Upper lobe of left lung (tissue), 6 donors: Measurements from ENCODE around the gene HHAT. TPM values are rescaled to one million over a fixed set of nuclear protein-coding genes. Genes with fewer than 3 reads are reported as not detected.
A peak's percentile ranks its signal among the peaks of the same experiment; 100 is the strongest.

Experiments
- ATAC-seq, 2 donors: fragments of 200-7000 bp; cut with Tn5 transposase; one replicate each; pipeline ENCODE4 v1.9.1; 2022; ENCODE audit warnings: mild to moderate bottlenecking in 2 of 2, moderate library complexity in 2 of 2; ENCODE audit not compliant: low FRiP score in 2 of 2
- DNase-seq, 2 donors: peaks; one replicate each; pipeline ENCODE4 v3.0.0-alpha.2; 2019 to 2020
- H3K27ac ChIP-seq, 4 donors: fragments of 200-600 bp; sonication (generic); one replicate each; pipeline ENCODE4 v1.5.1; 2016 to 2019
- H3K27me3 ChIP-seq, 4 donors: fragments of 200-600 bp; sonication (generic); one replicate each; pipeline ENCODE4 v1.5.1; 2017 to 2019
- H3K36me3 ChIP-seq, 4 donors: fragments of 200-600 bp; sonication (generic); one replicate each; pipeline ENCODE4 v1.5.1; 2016 to 2019
- H3K4me1 ChIP-seq, 4 donors: fragments of 200-600 bp; sonication (generic); one replicate each; pipeline ENCODE4 v1.5.1; 2018 to 2019
- H3K4me3 ChIP-seq, 4 donors: fragments of 200-600 bp; sonication (generic); one replicate each; pipeline ENCODE4 v1.5.1; 2017 to 2019; ENCODE audit warnings: mild to moderate bottlenecking in 2 of 4, moderate library complexity in 1 of 4
- H3K9me3 ChIP-seq, 4 donors: fragments of 200-600 bp; sonication (generic); one replicate each; pipeline ENCODE4 v1.5.1; 2018 to 2019
- EP300 ChIP-seq, 4 donors: sonication (generic); formaldehyde crosslinking; IDR thresholded peaks; one replicate each; pipeline ENCODE4 v1.5.1; 2017; ENCODE audit warnings: antibody characterized with exemption in 4 of 4, control low read depth in 2 of 4
- POLR2A ChIP-seq, 4 donors: fragments of 450-650 bp; IDR thresholded peaks; one replicate each; pipeline ENCODE4 v1.5.1; 2016 to 2017; ENCODE audit warnings: antibody characterized with exemption in 4 of 4, mild to moderate bottlenecking in 2 of 4
- POLR2AphosphoS5 ChIP-seq, 2 donors: sonication (generic); formaldehyde crosslinking; IDR thresholded peaks; one replicate each; pipeline ENCODE4 v1.5.1; 2017; ENCODE audit warnings: antibody characterized with exemption in 2 of 2
- WGBS, 2 donors: methylation state at CpG; one replicate each; pipeline ENCODE4 v1.1.5; 2017 to 2018; 5-methylcytosine and 5-hydroxymethylcytosine counted together
- total RNA-seq, 6 donors: library from RNA; depleted of rRNA in 4 of 6; stranded (reverse); fragments of >200 nt in 4 of 6; gene quantifications; one replicate each; pipeline versions ENCODE4 v1.1.0 to v1.2.1, GENCODE V29; 2016 to 2021
- TF ChIP-seq, protein P1 (sequence below), 6 experiments: fragments of 450-650 bp in 4 of 6; fragments of 200-600 bp in 2 of 6; sonication (generic) in 2 of 6; IDR thresholded peaks; one replicate each; pipeline ENCODE4 v1.5.1; 2016 to 2019; ENCODE audit warnings: antibody characterized with exemption in 6 of 6
- donor health status: DM: no; HTN: no; CAD: no; lungs with moderate emphysema.
- donor health status: DM: no; HTN: yes; CAD: no; lungs with severe emphysema.

HHAT gene
- total RNA-seq, 6 donors from 2014 or later: 4.6 to 8.1 (median 5.7) TPM

DNA sequence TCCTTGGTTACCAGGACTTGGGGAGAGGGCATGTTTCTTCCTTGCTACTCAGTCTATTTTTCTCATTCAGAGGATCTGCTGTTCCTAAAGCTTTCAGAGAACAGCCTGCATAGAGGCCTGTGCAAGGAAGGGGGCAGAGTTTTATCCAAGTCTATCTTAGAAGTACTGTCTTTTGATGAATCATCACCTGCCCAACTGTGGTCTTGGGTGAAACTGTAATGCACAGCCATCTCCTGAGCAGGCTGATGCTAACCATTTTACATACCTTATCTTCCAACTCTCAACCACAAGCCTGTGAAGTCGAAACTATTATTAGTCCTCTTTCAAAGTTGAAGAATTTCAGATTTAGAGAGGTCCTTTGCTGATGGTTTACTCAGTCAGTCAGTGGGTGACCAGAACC lies 368.0 kb downstream of the HHAT start:
- 81 to 88% methylated on average over 1 of the region's 1 CpG for WGBS, 2 donors
- Histone ChIP-seq H3K9me3 (no peaks in the 10 kb centered on the region), H3K4me1 (no peaks in the 10 kb centered on the region), H3K27me3 (no peaks in the 10 kb centered on the region), H3K27ac (no peak overlapping the region), H3K36me3 (no peaks in the 10 kb centered on the region), H3K4me3 (no peak overlapping the region)
- TF ChIP-seq, protein P1, sequence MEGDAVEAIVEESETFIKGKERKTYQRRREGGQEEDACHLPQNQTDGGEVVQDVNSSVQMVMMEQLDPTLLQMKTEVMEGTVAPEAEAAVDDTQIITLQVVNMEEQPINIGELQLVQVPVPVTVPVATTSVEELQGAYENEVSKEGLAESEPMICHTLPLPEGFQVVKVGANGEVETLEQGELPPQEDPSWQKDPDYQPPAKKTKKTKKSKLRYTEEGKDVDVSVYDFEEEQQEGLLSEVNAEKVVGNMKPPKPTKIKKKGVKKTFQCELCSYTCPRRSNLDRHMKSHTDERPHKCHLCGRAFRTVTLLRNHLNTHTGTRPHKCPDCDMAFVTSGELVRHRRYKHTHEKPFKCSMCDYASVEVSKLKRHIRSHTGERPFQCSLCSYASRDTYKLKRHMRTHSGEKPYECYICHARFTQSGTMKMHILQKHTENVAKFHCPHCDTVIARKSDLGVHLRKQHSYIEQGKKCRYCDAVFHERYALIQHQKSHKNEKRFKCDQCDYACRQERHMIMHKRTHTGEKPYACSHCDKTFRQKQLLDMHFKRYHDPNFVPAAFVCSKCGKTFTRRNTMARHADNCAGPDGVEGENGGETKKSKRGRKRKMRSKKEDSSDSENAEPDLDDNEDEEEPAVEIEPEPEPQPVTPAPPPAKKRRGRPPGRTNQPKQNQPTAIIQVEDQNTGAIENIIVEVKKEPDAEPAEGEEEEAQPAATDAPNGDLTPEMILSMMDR (IDR thresholded peaks at IDR 0.05): no peak
- TF ChIP-seq POLR2A (IDR thresholded peaks at IDR 0.05): no peak
- TF ChIP-seq EP300 (IDR thresholded peaks at IDR 0.05): no peak
- DNase-seq: no peak
- no peak for ATAC-seq

DNA sequence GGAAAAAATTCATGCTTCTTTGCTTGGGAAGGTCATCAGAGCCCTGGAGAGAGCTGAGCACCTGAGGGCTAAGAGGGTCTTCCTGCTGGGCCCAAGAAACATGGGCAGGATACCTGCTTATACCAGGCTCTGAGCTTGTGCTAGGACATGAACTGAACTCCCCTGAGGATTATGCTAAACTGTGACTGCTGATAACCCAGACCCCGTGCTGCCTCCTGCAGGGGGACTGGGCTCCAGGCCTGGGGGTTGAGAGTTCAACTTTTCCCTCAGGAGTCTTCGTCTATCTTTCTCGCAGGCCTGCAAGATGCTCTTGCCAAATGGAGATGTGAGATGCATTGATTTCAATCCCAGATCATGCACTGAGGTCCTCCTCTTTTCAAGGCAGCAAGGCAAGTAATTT lies 368.5 kb downstream of the HHAT start:
- Histone ChIP-seq H3K36me3 (no peaks in the 10 kb centered on the region), H3K4me3 (no peak overlapping the region), H3K9me3 (no peaks in the 10 kb centered on the region), H3K27ac (no peak overlapping the region), H3K27me3 (no peaks in the 10 kb centered on the region), H3K4me1 (no peaks in the 10 kb centered on the region)
- no peak for TF ChIP-seq POLR2AphosphoS5 (IDR thresholded peaks at IDR 0.05)
- TF ChIP-seq POLR2A (IDR thresholded peaks at IDR 0.05): no peak
- no peak for TF ChIP-seq EP300 (IDR thresholded peaks at IDR 0.05)
- TF ChIP-seq, protein P1 (IDR thresholded peaks at IDR 0.05): no peak
- DNase-seq: no peak
- ATAC-seq: no peak
- 72 to 82% methylated on average over 3 of the region's 3 CpGs for WGBS, 2 donors

DNA sequence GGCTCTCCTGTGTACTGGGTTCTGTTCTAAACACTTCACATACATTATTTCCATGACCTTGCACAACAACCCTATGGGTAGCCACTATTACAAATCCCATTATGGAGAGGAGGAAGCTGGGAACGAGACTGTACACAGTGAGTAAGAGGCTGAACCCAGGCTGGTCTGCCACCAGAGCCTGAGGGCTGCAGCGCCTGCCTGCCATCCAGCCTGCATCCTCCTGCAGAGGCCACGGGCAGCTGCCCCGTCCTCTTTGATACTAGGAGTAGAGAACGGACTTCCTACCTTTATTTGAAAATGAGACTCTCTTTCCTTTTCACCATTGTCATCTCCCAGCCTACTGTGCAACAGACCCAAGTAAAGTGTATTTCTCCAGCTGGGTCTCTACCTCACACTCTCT lies 370.0 kb downstream of the HHAT start:
- Histone ChIP-seq H3K4me1 (no peaks in the 10 kb centered on the region), H3K4me3 (no peak overlapping the region), H3K36me3 (no peaks in the 10 kb centered on the region), H3K27me3 (no peaks in the 10 kb centered on the region), H3K27ac (no peak overlapping the region), H3K9me3 (no peaks in the 10 kb centered on the region)
- DNase-seq (peak in 1 of 2 donors; percentile 58), ATAC-seq (no peak)
- TF ChIP-seq EP300 (IDR thresholded peaks at IDR 0.05) (no peak), POLR2A (IDR thresholded peaks at IDR 0.05) (no peak), POLR2AphosphoS5 (IDR thresholded peaks at IDR 0.05) (no peak)
- TF ChIP-seq, protein P1 (IDR thresholded peaks at IDR 0.05): no peak
- WGBS, 2 donors: 85 to 89% methylated on average over 5 of the region's 5 CpGs

DNA sequence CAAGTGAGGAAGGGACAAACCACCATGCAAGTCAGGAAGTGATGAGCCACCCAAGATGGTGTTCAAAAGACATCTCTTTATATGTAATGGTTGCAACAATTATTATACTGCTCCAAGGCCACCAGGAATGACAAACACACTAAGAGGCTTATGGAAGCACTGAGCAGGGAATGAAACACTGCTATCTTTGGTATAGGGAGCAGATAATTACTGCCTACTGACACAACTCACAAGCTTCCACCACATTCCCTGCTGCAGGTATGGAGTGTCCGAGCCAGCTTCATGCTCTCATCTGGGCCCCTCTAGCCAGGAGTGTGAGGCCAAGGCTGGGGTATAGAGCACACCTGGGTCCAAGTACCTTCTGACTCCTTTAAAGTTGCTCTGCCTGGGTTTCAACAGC lies 371.4 kb downstream of the HHAT start:
- DNase-seq (no peak), ATAC-seq (no peak)
- Histone ChIP-seq H3K36me3 (no peaks in the 10 kb centered on the region), H3K4me1 (no peaks in the 10 kb centered on the region), H3K4me3 (no peak overlapping the region), H3K27ac (no peak overlapping the region), H3K9me3 (no peaks in the 10 kb centered on the region), H3K27me3 (no peaks in the 10 kb centered on the region)
- TF ChIP-seq, protein P1 (IDR thresholded peaks at IDR 0.05): no peak
- TF ChIP-seq POLR2AphosphoS5 (IDR thresholded peaks at IDR 0.05) (no peak), POLR2A (IDR thresholded peaks at IDR 0.05) (no peak), EP300 (IDR thresholded peaks at IDR 0.05) (no peak)
- WGBS, 2 donors: 78 to 86% methylated on average over 1 of the region's 1 CpG

DNA sequence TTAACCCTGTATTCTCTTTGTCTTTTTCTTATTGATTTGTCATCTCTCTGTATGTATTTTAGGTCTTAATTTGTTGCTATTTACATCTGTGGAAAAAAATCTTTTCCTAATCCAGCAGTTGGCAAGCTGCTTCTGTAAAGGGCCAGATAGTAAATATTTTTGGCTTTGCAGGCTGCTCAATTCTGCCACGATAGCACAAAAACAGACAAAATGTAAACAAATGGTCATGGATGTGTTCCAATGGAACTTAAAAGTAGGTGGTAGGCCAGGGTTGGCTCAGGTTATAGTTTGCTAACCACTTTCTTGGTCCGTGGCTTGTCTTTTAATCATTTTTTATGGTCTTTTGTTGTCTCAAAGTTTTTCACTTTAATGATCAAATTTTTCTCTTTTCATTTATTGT lies 371.8 kb downstream of the HHAT start:
- Histone ChIP-seq H3K4me1 (no peaks in the 10 kb centered on the region), H3K27ac (no peak overlapping the region), H3K27me3 (no peaks in the 10 kb centered on the region), H3K36me3 (no peaks in the 10 kb centered on the region), H3K9me3 (no peaks in the 10 kb centered on the region), H3K4me3 (no peak overlapping the region)
- TF ChIP-seq POLR2A (IDR thresholded peaks at IDR 0.05) (no peak), EP300 (IDR thresholded peaks at IDR 0.05) (no peak), POLR2AphosphoS5 (IDR thresholded peaks at IDR 0.05) (no peak)
- TF ChIP-seq, protein P1 (IDR thresholded peaks at IDR 0.05): no peak
- DNase-seq: no peak
- ATAC-seq: no peak
- WGBS, 2 donors: 38 to 42% methylated on average over 2 of the region's 2 CpGs
